ENCODE measurements around the gene C10orf90.
"Not testable (repeated sequence)": the region's sequence is repeated elsewhere in the genome, so short reads cannot be mapped to it uniquely, and the experiment has no call there.

Gene C10orf90

GRCh38 chr10:126380352-126381076 lies 290.0 kb downstream of the C10orf90 start:
- no peak for DNase-seq

- DNase-seq, result not testable (repeated sequence)
These were observed 291.3 kb downstream of the C10orf90 start for GRCh38 chr10:126379166-126379565.

GRCh38 chr10:126376956-126377355 lies 293.5 kb downstream of the C10orf90 start:
- no peak for DNase-seq

GRCh38 chr10:126375926-126376554 lies 294.5 kb downstream of the C10orf90 start:
- no peak for DNase-seq

GRCh38 chr10:126375299-126375698 lies 295.2 kb downstream of the C10orf90 start:
- DNase-seq, result no peak
